ENCODE measurements around the gene LRRC73. TPM values are rescaled to one million over a fixed set of nuclear protein-coding genes. Genes with fewer than 3 reads are reported as not detected.

Gene LRRC73
- total and polyA plus RNA-seq, 2 experiments from 2014 or later, result 2.9 to 3.4 TPM

GRCh38 chr6:43522547-43523261 is 12.6 kb upstream of the LRRC73 start:
- peak overlapping the region; percentile 6 for H3K27ac ChIP-seq
- no peaks in the 10 kb centered on the region for H3K27me3 ChIP-seq
- no peak overlapping the region for H3K4me3 ChIP-seq
- peaks cover 75% of the 10 kb centered on the region for H3K36me3 ChIP-seq
- H3K4me1 ChIP-seq (ENCODE audit: low read depth), result peaks cover 6% of the 10 kb centered on the region
- DNase-seq (ENCODE audit: low read depth in 1 of 2, low spot score in 1 of 2), result no peak
- TF ChIP-seq CTCF (IDR thresholded peaks at IDR 0.05; ENCODE audit: low read depth, low read length), result no peak
- no peaks in the 10 kb centered on the region for H3K9me3 ChIP-seq (ENCODE audit: low read depth)

GRCh38 chr6:43521836-43522235 is 11.7 kb upstream of the LRRC73 start:
- Histone ChIP-seq H3K4me3 (no peak overlapping the region), H3K27ac (peak overlapping the region; percentile 6), H3K36me3 (peaks cover 68% of the 10 kb centered on the region), H3K9me3 (ENCODE audit: low read depth) (no peaks in the 10 kb centered on the region), H3K27me3 (no peaks in the 10 kb centered on the region), H3K4me1 (ENCODE audit: low read depth) (peaks cover 6% of the 10 kb centered on the region)
- no peak for TF ChIP-seq CTCF (IDR thresholded peaks at IDR 0.05; ENCODE audit: low read depth, low read length)
- no peak for DNase-seq (ENCODE audit: low read depth in 1 of 2, low spot score in 1 of 2)

- H3K4me1 ChIP-seq (ENCODE audit: low read depth), result peaks cover 9% of the 10 kb centered on the region
- no peak for TF ChIP-seq CTCF (IDR thresholded peaks at IDR 0.05; ENCODE audit: low read depth, low read length)
- no peak overlapping the region for H3K27ac ChIP-seq
- DNase-seq (ENCODE audit: low read depth in 1 of 2, low spot score in 1 of 2), result no peak
- no peaks in the 10 kb centered on the region for H3K9me3 ChIP-seq (ENCODE audit: low read depth)
- no peak overlapping the region for H3K4me3 ChIP-seq
- H3K27me3 ChIP-seq, result no peaks in the 10 kb centered on the region
- H3K36me3 ChIP-seq, result peaks cover 56% of the 10 kb centered on the region
Measured at GRCh38 chr6:43520097-43520496, 10.0 kb upstream of the LRRC73 start.

GRCh38 chr6:43517505-43518357 is 7.6 kb upstream of the LRRC73 start:
- no peak for TF ChIP-seq CTCF (IDR thresholded peaks at IDR 0.05; ENCODE audit: low read depth, low read length)
- Histone ChIP-seq H3K27ac (peak overlapping the region; percentile 36), H3K36me3 (peaks cover 55% of the 10 kb centered on the region), H3K4me1 (ENCODE audit: low read depth) (peaks cover 9% of the 10 kb centered on the region), H3K27me3 (no peaks in the 10 kb centered on the region), H3K4me3 (peak overlapping the region; percentile 86), H3K9me3 (ENCODE audit: low read depth) (no peaks in the 10 kb centered on the region)
- DNase-seq (ENCODE audit: low read depth in 1 of 2, low spot score in 1 of 2), result peak in 1 of 2 donors; percentile 12

- Histone ChIP-seq H3K4me1 (ENCODE audit: low read depth) (peaks cover 9% of the 10 kb centered on the region), H3K27ac (peak within 1 kb of the TSS; percentile 91), H3K27me3 (no peaks in the 10 kb centered on the region), H3K9me3 (ENCODE audit: low read depth) (no peaks in the 10 kb centered on the region), H3K36me3 (peaks cover 51% of the 10 kb centered on the region), H3K4me3 (peak within 1 kb of the TSS; percentile 86)
- peak; percentile 98 to 99 for DNase-seq (ENCODE audit: low read depth in 1 of 2, low spot score in 1 of 2)
- no peak for TF ChIP-seq CTCF (IDR thresholded peaks at IDR 0.05; ENCODE audit: low read depth, low read length)
Measured at GRCh38 chr6:43516697-43517504, 6.8 kb upstream of the LRRC73 start, which contains the start of the genes POLR1C and YIPF3. Gene POLR1C (plus strand): TSS chr6:43517089. CDS start chr6:43517110, 21 bp downstream. Gene YIPF3 (minus strand): TSS chr6:43516926. CDS start chr6:43516807, 119 bp downstream.
